Measurements from ENCODE around the gene CACNA1C.

The CACNA1C gene

DNA sequence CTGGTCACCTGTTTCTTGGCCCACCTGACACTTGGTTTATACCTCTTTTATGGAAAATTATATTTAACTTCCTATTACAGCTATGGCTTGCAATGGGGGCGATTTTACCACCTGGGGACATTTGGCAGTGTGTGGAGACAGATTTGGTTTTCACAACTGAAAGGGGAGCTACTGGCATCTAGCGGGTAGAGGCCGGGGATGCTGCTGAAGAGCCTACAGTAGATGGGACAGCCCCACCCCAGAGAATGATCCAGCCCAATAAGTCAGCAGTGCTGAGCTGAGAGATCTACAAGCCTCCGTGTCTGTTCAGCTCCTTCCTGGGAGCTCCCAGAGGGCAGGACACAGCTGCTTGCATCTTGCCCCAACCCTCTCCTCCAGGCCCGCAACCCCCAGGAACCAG lies 302.8 kb downstream of the CACNA1C start:
- Histone ChIP-seq H3K4me1 (ENCODE audit: insufficient read depth, poor library complexity, severe bottlenecking) (no peaks in the 10 kb centered on the region), H3K4me3 (ENCODE audit: severe bottlenecking) (no peak overlapping the region), H3K27me3 (ENCODE audit: insufficient read depth, poor library complexity, severe bottlenecking) (peaks cover 15% of the 10 kb centered on the region), H3K9me3 (ENCODE audit: severe bottlenecking) (no peaks in the 10 kb centered on the region), H3K36me3 (ENCODE audit: low read depth) (no peaks in the 10 kb centered on the region), H3K27ac (ENCODE audit: poor library complexity, severe bottlenecking) (no peak overlapping the region)
- ATAC-seq (ENCODE audit: low read depth) (no peak), DNase-seq (ENCODE audit: low spot score) (no peak)
- TF ChIP-seq CTCF (IDR thresholded peaks at IDR 0.05; ENCODE audit: poor library complexity, severe bottlenecking), result no peak

- ATAC-seq (ENCODE audit: low read depth), result no peak
- no peak overlapping the region for H3K4me3 ChIP-seq (ENCODE audit: severe bottlenecking)
- no peaks in the 10 kb centered on the region for H3K36me3 ChIP-seq (ENCODE audit: low read depth)
- no peaks in the 10 kb centered on the region for H3K9me3 ChIP-seq (ENCODE audit: severe bottlenecking)
- DNase-seq (ENCODE audit: low spot score), result no peak
- TF ChIP-seq CTCF (IDR thresholded peaks at IDR 0.05; ENCODE audit: poor library complexity, severe bottlenecking), result no peak
- H3K27ac ChIP-seq (ENCODE audit: poor library complexity, severe bottlenecking), result no peak overlapping the region
- no peaks in the 10 kb centered on the region for H3K4me1 ChIP-seq (ENCODE audit: insufficient read depth, poor library complexity, severe bottlenecking)
- H3K27me3 ChIP-seq (ENCODE audit: insufficient read depth, poor library complexity, severe bottlenecking), result peaks cover 10% of the 10 kb centered on the region
These were observed 303.9 kb downstream of the CACNA1C start for GRCh38 chr12:2356601-2357125.

GRCh38 chr12:2358986-2359658 lies 306.3 kb downstream of the CACNA1C start:
- ATAC-seq (ENCODE audit: low read depth) (no peak), DNase-seq (ENCODE audit: low spot score) (no peak)

DNA sequence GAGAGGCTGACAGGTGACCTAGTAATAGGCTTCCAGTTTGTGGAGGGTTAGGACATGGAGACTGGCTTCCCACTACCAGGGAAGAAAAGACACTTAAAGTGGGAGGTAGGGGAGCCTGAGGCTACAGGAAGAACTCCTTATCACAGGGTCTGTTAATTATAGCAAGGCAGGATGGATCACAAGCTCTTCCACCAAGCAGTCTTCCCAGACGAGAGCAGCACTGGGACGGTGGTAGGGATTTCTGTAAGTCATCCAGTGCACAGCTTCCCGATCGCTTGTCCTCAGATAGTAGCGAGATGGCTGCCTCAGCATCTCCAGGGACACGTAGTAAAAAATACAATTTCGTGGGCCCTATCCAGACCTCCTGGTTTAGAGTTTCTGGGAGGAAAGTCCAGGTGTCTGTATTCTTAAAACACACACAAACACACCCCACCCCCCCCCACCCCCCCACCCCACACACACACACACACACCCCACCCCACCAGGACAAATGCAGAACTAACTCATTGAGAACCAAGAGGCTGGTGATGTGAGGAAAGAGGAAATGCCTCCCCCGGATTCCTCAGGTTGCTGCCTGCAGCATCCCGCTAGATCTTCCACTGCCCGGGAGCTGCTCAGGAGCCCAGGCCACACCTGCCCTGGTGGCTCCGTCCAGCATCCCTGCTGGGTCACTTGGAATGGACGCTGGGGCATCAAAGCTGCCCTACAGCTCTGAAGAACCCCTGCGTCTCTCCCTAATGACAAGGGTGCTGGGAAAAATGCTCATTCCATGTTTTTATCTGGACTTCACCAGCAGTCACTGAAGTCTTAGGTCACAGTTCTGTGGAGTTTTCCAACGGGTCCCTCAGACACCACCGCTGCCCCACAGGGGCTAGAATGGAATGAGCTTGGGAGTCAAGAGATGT lies 307.2 kb downstream of the CACNA1C start:
- peaks cover 3% of the 10 kb centered on the region for H3K27me3 ChIP-seq (ENCODE audit: insufficient read depth, poor library complexity, severe bottlenecking)
- DNase-seq (ENCODE audit: low spot score), result no peak
- no peak overlapping the region for H3K27ac ChIP-seq (ENCODE audit: poor library complexity, severe bottlenecking)
- no peaks in the 10 kb centered on the region for H3K4me1 ChIP-seq (ENCODE audit: insufficient read depth, poor library complexity, severe bottlenecking)
- no peak for TF ChIP-seq CTCF (IDR thresholded peaks at IDR 0.05; ENCODE audit: poor library complexity, severe bottlenecking)
- H3K36me3 ChIP-seq (ENCODE audit: low read depth), result no peaks in the 10 kb centered on the region
- no peaks in the 10 kb centered on the region for H3K9me3 ChIP-seq (ENCODE audit: severe bottlenecking)
- no peak for ATAC-seq (ENCODE audit: low read depth)
- H3K4me3 ChIP-seq (ENCODE audit: severe bottlenecking), result no peak overlapping the region

More at GRCh38 chr12:2358986-2359658, 306.3 kb downstream of the CACNA1C start:
- TF ChIP-seq CTCF (IDR thresholded peaks at IDR 0.05; ENCODE audit: poor library complexity, severe bottlenecking), result no peak
- Histone ChIP-seq H3K4me3 (ENCODE audit: severe bottlenecking) (no peak overlapping the region), H3K27ac (ENCODE audit: poor library complexity, severe bottlenecking) (no peak overlapping the region), H3K9me3 (ENCODE audit: severe bottlenecking) (no peaks in the 10 kb centered on the region), H3K4me1 (ENCODE audit: insufficient read depth, poor library complexity, severe bottlenecking) (no peaks in the 10 kb centered on the region), H3K27me3 (ENCODE audit: insufficient read depth, poor library complexity, severe bottlenecking) (peaks cover 8% of the 10 kb centered on the region), H3K36me3 (ENCODE audit: low read depth) (no peaks in the 10 kb centered on the region)

Measured in RWPE2 (cell line).